IMR-90 (cell line): ENCODE results near the gene INTS6L.
"Not testable (repeated sequence)": the region's sequence is repeated elsewhere in the genome, so short reads cannot be mapped to it uniquely, and the experiment has no call there.

ENCODE experiments used
- CTCF ChIP-seq: conservative IDR thresholded peaks from 2 replicates; pipeline ENCODE4 v1.5.1; 2012; ENCODE audit warnings: mild to moderate bottlenecking, low read depth, low read length, improper control_type of control experiment
- ELK1 ChIP-seq: fragments of 150-350 bp; IDR thresholded peaks from 2 replicates; pipeline ENCODE4 v1.6.1; 2016; ENCODE audit warnings: low read depth, mild to moderate bottlenecking, low read length, moderate library complexity, borderline replicate concordance
- FOS ChIP-seq: fragments of 150-350 bp; IDR thresholded peaks from 2 replicates; pipeline ENCODE4 v1.6.1; 2016; ENCODE audit warnings: low read depth, low read length
- MAFK ChIP-seq: IDR thresholded peaks from 2 replicates; pipeline ENCODE4 v1.6.1; 2012; ENCODE audit warnings: low read depth, low read length, improper control_type of control experiment
- MAZ ChIP-seq: IDR thresholded peaks from 2 replicates; pipeline ENCODE4 v1.6.1; 2012; ENCODE audit warnings: low read depth, mild to moderate bottlenecking, low read length, improper control_type of control experiment, moderate library complexity, borderline replicate concordance
- MXI1 ChIP-seq: IDR thresholded peaks from 2 replicates; pipeline ENCODE4 v1.6.1; 2012; ENCODE audit warnings: low read depth, mild to moderate bottlenecking, low read length, moderate library complexity, borderline replicate concordance
- POLR2A ChIP-seq: IDR thresholded peaks from 2 replicates; pipeline ENCODE4 v1.6.1; 2012; ENCODE audit warnings: mild to moderate bottlenecking, low read depth, low read length
- RAD21 ChIP-seq: IDR thresholded peaks from 2 replicates; pipeline ENCODE4 v1.6.1; 2012; ENCODE audit warnings: low read length, improper control_type of control experiment
- RFX5 ChIP-seq: IDR thresholded peaks from 2 replicates; pipeline ENCODE4 v1.8.0; 2012; ENCODE audit warnings: low read depth, mild to moderate bottlenecking, low read length, moderate library complexity
- SMC3 ChIP-seq: fragments of 150-350 bp; IDR thresholded peaks from 2 replicates; pipeline ENCODE4 v1.6.1; 2016; ENCODE audit warnings: low read depth, mild to moderate bottlenecking, antibody characterized with exemption, low read length, moderate library complexity

GRCh38 chrX:135624408-135625204 is 104.1 kb downstream of the INTS6L start:
- not testable (repeated sequence) for TF ChIP-seq CTCF, RFX5, POLR2A, SMC3, MAZ, MAFK, MXI1, FOS, RAD21, ELK1
